A673 (cell line): Measurements from ENCODE around the gene TCF7L2.

Source experiments
- EZH2 ChIP-seq: fragments of 200-600 bp; sonication (generic); IDR thresholded peaks from 2 replicates; pipeline ENCODE4 v1.6.1; 2017; ENCODE audit warnings: borderline replicate concordance, low read depth, mild to moderate bottlenecking, mixed read lengths, antibody characterized with exemption, low read length; ENCODE audit not compliant: poor library complexity, severe bottlenecking
- TF ChIP-seq, protein P1 (sequence below): fragments of 300-800, 200-600 bp; sonication (generic); conservative IDR thresholded peaks from 2 replicates; pipeline ENCODE4 v1.5.1; 2017; ENCODE audit warnings: low read depth, mild to moderate bottlenecking, antibody characterized with exemption, low read length, moderate library complexity, mixed read lengths

DNA sequence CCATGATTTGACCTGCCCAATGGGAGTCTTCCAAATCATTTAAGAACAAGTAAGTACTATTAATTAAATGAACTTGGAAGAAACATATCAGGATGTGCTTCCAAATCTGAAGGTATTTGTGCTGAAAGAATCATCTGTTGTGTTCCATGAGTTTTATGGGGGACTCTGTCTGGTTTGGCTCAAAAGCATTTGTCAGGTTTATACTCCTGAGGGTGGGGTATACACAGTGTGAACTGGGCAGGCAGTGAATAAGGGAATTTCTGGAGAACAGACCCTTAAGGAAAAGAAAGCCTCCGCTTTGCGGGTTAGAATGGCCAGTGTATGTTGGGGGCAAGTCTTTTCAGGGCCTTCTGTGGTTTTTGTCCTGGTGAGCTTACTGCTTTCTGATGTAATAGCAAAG lies 29.9 kb downstream of the TCF7L2 start:
- TF ChIP-seq EZH2 = no peak
- TF ChIP-seq, protein P1, sequence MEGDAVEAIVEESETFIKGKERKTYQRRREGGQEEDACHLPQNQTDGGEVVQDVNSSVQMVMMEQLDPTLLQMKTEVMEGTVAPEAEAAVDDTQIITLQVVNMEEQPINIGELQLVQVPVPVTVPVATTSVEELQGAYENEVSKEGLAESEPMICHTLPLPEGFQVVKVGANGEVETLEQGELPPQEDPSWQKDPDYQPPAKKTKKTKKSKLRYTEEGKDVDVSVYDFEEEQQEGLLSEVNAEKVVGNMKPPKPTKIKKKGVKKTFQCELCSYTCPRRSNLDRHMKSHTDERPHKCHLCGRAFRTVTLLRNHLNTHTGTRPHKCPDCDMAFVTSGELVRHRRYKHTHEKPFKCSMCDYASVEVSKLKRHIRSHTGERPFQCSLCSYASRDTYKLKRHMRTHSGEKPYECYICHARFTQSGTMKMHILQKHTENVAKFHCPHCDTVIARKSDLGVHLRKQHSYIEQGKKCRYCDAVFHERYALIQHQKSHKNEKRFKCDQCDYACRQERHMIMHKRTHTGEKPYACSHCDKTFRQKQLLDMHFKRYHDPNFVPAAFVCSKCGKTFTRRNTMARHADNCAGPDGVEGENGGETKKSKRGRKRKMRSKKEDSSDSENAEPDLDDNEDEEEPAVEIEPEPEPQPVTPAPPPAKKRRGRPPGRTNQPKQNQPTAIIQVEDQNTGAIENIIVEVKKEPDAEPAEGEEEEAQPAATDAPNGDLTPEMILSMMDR = no peak
